HG03108 (cell line): ENCODE measurements around the gene ATP6V1F.
A peak's percentile ranks its signal among the peaks of the same experiment; 100 is the strongest.

Experiments used
- ATAC-seq: cut with Tn5 transposase; IDR thresholded peaks from one replicate; pipeline ENCODE4 v1.9.1; 2021; ENCODE audit warnings: moderate library complexity; ENCODE audit not compliant: unreplicated experiment

Gene ATP6V1F

DNA sequence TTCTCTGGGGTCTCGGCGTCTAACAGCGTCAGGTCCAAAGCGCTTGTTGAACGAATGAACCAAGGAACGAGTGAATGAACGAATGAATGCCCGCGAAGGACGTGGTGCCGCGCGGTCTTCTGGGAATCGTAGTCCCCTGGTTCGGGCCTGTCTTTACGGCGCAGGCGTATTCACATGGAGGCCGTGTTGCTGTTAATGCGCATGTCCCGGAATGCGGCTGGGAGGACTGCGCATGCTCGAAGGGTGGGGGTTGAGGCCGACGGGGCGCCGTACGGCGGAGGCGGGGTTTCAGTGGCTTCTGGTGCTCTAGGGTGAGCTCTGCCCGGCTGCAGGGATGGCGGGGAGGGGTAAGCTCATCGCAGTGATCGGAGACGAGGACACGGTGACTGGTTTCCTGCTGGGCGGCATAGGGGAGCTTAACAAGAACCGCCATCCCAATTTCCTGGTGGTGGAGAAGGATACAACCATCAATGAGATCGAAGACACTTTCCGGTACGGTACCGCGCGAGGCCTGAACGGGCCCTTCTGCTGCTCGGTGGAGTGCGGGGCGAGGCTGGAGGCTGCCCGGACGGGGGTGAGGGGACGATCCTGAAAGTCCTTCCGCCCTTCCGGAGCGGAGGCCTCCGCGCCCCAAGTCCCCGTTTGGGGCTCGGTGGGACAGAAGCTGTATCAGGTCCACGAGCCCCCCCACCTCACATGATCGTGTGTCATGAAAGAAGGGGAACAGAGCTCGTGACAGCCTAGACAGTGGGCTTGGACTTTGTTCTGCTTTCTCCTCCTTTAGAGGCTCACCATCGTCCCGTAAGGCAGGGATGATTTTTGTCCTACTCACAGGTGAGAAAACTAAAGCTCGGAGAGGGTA, at the start of gene ATP6V1F:
Gene ATP6V1F (plus strand): TSS at position 286 of the 862 bp plus-strand sequence. CDS start 49 bp downstream, at position 335.
- peak; percentile 81 for ATAC-seq

- ATAC-seq = no peak
Measured at GRCh38 chr7:128814499-128814898, 48.2 kb upstream of the ATP6V1F start.

DNA sequence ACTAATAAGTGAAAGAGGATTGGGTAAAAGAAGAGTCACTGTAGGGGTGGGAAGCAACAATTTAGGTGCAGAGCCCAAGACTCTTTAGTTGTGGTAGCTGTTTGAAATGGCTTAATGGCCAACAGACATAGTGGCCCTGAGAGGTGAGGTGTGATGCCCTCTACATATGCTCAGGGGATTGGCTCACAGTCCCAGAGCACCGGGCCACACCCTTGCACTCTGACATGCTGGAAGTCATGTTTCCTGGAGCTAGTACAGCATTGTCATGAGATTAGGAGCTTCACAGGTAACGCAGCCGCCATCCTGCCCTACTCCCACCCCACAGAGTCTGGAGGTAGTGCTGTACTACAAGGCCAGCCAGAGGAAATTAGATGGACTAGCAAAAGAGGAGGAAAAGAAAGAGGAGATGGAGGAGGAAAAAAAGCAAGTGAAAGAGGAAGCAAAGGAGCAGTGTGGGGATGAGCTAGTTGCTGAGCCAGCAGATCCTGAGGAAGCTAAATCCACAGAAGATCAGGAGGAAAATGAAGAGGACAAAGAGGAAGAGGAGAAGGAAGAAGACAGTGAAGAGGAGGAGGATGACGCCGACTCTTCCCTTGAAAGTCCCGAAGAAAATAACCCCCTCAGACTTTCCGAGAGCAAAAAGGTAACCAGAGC, 47.2 kb upstream of the ATP6V1F start:
- no peak for ATAC-seq

GRCh38 chr7:128818694-128819093, 44.0 kb upstream of the ATP6V1F start:
- ATAC-seq = no peak

- ATAC-seq = no peak
Measured at GRCh38 chr7:128821724-128822123, 40.9 kb upstream of the ATP6V1F start.

GRCh38 chr7:128826512-128826911, 36.1 kb upstream of the ATP6V1F start:
- ATAC-seq = no peak

DNA sequence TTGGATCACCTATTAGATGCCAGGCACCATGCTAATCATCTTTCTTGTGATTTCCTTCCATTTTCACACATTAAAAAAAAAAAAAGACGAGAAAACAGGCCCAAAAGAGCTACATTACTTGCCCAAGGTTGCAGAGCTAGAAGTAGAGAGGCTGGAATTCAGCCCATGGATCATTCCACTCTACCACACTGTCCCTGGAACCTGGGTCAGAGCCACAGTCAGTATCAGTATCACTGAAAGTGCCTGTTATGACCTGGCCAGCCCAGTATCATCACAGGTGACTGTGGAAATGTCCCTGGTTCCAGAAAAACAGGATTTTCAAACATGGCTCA, 35.8 kb upstream of the ATP6V1F start:
- no peak for ATAC-seq

DNA sequence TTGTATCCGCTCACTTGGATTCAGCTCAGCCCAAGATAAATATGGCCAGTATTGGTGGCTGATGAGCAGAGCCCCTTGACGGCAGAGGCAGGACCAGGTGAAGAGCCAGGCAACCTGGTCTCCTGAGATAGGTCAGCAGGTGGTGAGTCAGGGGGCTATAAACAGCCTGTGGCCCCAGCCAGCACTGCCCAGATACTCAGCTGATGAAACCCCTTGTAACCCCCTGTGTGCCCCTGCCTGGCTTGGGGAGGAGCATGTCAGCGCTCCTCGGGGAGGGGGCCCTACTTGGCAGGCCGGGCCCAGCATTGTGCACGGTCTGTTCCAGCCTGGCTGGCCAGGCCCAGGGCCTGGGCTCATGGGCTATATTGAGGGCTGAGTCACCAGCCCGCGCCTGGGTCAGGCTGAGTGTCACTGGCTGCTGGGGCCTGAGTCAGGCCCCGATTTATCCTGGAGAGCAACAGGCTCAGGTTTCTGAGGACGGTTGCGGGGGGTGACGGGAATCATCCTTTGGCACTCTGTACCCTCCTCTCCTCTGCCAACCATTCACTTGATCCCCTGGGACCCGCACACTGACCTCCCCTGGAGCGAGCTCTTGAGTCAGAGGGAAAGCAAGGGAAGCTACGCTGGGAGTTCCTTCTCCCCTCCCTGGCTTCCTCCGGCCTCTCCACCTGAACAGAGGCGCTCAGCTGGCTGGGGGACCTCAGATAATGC, 35.3 kb upstream of the ATP6V1F start:
- no peak for ATAC-seq

GRCh38 chr7:128827971-128828711, 34.5 kb upstream of the ATP6V1F start:
- no peak for ATAC-seq

GRCh38 chr7:128829391-128830166, 33.1 kb upstream of the ATP6V1F start:
- no peak for ATAC-seq

DNA sequence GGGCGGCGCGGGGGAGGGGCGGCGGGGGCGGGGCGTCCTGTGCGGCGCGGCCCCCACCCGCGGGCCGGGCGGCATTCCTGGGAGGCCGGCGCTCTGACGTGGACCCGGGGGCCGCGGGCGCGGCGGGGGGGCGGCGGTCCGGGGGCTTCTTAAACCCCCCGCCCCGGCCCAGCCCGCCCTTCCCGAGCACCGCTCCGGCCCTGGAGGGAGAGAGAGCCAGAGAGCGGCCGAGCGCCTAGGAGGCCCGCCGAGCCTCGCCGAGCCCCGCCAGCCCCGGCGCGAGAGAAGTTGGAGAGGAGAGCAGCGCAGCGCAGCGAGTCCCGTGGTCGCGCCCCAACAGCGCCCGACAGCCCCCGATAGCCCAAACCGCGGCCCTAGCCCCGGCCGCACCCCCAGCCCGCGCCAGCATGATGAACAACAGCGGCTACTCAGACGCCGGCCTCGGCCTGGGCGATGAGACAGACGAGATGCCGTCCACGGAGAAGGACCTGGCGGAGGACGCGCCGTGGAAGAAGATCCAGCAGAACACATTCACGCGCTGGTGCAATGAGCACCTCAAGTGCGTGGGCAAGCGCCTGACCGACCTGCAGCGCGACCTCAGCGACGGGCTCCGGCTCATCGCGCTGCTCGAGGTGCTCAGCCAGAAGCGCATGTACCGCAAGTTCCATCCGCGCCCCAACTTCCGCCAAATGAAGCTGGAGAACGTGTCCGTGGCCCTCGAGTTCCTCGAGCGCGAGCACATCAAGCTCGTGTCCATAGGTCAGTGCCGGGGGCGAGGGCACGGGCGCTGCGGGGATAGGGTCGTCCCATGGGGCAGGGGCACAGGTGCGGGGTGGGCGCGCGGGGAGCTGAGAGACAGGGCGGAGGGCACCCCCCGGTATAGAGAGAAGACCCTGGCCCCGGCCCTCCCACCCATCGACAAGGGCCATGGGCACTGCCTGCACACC, 32.2 kb upstream of the ATP6V1F start, which contains the start of gene FLNC:
Gene FLNC (plus strand): TSS at position 176 of the 947 bp plus-strand sequence. CDS start 232 bp downstream, at position 408.
- no peak for ATAC-seq

DNA sequence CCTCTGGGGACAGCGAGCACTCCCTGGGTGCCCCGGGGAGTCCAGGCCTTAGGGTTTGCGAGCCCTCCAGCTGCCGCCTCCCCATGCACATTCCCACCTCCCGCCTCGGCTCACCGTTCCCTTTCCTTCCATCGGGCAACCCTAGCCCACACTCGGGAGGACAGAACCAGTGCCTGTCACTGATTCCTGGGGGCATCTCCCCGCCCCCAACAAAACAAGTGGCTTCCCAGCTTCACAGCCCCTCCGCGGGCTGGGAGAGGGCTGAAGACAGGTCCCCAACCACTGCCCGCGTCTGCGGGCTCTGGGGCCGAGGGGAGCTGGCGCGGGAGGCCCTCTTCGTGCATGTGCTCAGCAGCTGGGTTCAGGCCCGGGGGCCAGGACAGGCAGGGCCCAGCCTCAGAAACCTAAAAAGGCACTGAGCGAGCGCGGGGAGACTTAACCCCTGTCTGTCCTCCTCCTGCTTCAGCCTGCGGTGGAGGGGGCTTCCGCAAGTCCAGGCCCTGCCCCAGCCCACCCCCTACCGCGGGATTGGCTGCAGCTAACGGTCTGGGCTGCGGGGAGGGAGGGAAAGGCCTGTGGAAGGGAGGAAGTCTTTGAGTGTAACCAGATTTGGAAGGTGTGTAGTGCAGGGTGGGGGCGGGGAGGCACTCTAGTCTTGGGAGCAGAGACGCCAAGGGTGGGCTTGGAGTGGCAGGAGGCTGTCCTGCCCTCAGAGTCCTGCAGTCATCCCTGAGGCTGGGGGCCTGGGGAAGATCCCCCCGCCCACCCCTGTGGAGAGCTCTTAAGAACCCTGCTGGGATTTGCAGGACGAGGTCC, 31.3 kb upstream of the ATP6V1F start:
- no peak for ATAC-seq

DNA sequence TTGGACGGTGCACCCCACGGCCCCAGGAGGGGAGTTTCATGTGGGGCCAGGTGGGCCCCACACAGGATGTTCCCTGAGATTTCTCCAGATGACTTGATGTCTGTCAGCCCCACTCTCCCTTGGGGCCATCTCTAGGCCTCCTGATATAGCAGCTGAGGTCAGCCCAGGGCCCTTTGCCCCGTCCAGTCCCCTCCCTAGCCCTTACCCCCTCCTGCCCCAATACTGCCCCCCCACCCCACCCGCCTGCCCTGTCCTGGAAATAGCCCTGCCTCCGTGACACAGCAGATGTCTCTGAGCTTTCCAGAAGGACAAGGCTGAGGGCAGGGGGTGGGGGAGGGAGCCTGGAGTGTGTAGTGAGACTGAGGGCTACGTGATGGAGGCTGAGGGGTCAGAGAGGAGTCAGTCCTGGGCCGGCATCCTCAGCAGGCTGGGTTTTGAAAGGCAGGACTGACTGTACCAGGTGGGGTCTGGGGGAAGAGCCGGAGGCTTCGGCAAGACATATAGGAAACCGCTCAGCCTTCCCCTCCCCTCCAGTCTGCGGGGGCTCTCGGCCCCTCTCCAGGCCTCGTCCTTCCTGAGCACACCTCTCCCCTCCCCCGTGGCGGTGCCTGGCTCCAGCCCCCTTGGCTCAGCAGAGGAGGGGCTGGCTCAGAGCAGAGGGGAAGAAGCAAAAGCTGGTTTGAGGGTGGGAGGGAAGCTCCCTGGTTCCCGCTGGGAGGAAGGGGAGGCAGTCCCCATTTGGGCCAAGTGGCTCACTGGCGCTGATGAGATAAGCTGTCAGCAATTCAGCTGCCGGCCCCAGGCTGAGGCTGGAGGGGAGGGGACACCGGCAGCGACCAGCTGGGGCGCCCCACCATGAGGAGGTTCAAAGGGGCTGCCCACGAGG, 30.4 kb upstream of the ATP6V1F start:
- ATAC-seq = no peak

GRCh38 chr7:128832880-128833147, 29.8 kb upstream of the ATP6V1F start:
- no peak for ATAC-seq

- no peak for ATAC-seq
Measured at GRCh38 chr7:128833148-128833945, 29.3 kb upstream of the ATP6V1F start.

- ATAC-seq = no peak
Measured at GRCh38 chr7:128833946-128834325, 28.7 kb upstream of the ATP6V1F start.
